ENCODE data around the gene CD180.

Gene CD180

GRCh38 chr5:67222243-67223025 lies 25.8 kb upstream of the CD180 start:
- no peak overlapping the region for H3K27ac ChIP-seq (ENCODE audit: poor library complexity, severe bottlenecking)
- no peaks in the 10 kb centered on the region for H3K27me3 ChIP-seq (ENCODE audit: insufficient read depth, poor library complexity, severe bottlenecking)
- TF ChIP-seq CTCF (IDR thresholded peaks at IDR 0.05; ENCODE audit: poor library complexity, severe bottlenecking), result no peak
- H3K9me3 ChIP-seq (ENCODE audit: severe bottlenecking), result no peaks in the 10 kb centered on the region
- no peaks in the 10 kb centered on the region for H3K4me1 ChIP-seq (ENCODE audit: insufficient read depth, poor library complexity, severe bottlenecking)
- H3K36me3 ChIP-seq (ENCODE audit: low read depth), result no peaks in the 10 kb centered on the region
- no peak for DNase-seq (ENCODE audit: low spot score)
- H3K4me3 ChIP-seq (ENCODE audit: severe bottlenecking), result no peak overlapping the region
- no peak for ATAC-seq (ENCODE audit: low read depth)

GRCh38 chr5:67221487-67222242 lies 25.1 kb upstream of the CD180 start:
- Histone ChIP-seq H3K4me1 (ENCODE audit: insufficient read depth, poor library complexity, severe bottlenecking) (no peaks in the 10 kb centered on the region), H3K27me3 (ENCODE audit: insufficient read depth, poor library complexity, severe bottlenecking) (no peaks in the 10 kb centered on the region), H3K36me3 (ENCODE audit: low read depth) (no peaks in the 10 kb centered on the region), H3K9me3 (ENCODE audit: severe bottlenecking) (no peaks in the 10 kb centered on the region), H3K27ac (ENCODE audit: poor library complexity, severe bottlenecking) (no peak overlapping the region), H3K4me3 (ENCODE audit: severe bottlenecking) (no peak overlapping the region)
- DNase-seq (ENCODE audit: low spot score) (no peak), ATAC-seq (ENCODE audit: low read depth) (no peak)
- TF ChIP-seq CTCF (IDR thresholded peaks at IDR 0.05; ENCODE audit: poor library complexity, severe bottlenecking), result no peak

GRCh38 chr5:67216564-67216963 lies 20.0 kb upstream of the CD180 start:
- no peak overlapping the region for H3K4me3 ChIP-seq (ENCODE audit: severe bottlenecking)
- ATAC-seq (ENCODE audit: low read depth), result no peak
- no peak for DNase-seq (ENCODE audit: low spot score)

GRCh38 chr5:67215519-67216471 lies 19.2 kb upstream of the CD180 start:
- Histone ChIP-seq H3K36me3 (ENCODE audit: low read depth) (no peaks in the 10 kb centered on the region), H3K27me3 (ENCODE audit: insufficient read depth, poor library complexity, severe bottlenecking) (no peaks in the 10 kb centered on the region), H3K4me1 (ENCODE audit: insufficient read depth, poor library complexity, severe bottlenecking) (peaks cover 9% of the 10 kb centered on the region), H3K9me3 (ENCODE audit: severe bottlenecking) (no peaks in the 10 kb centered on the region), H3K4me3 (ENCODE audit: severe bottlenecking) (no peak overlapping the region), H3K27ac (ENCODE audit: poor library complexity, severe bottlenecking) (no peak overlapping the region)
- ATAC-seq (ENCODE audit: low read depth) (no peak), DNase-seq (ENCODE audit: low spot score) (no peak)
- TF ChIP-seq CTCF (IDR thresholded peaks at IDR 0.05; ENCODE audit: poor library complexity, severe bottlenecking), result no peak

More at GRCh38 chr5:67216564-67216963, 20.0 kb upstream of the CD180 start:
- H3K4me1 ChIP-seq (ENCODE audit: insufficient read depth, poor library complexity, severe bottlenecking), result peaks cover 8% of the 10 kb centered on the region
- no peaks in the 10 kb centered on the region for H3K9me3 ChIP-seq (ENCODE audit: severe bottlenecking)
- H3K27ac ChIP-seq (ENCODE audit: poor library complexity, severe bottlenecking), result no peak overlapping the region
- H3K36me3 ChIP-seq (ENCODE audit: low read depth), result no peaks in the 10 kb centered on the region
- H3K27me3 ChIP-seq (ENCODE audit: insufficient read depth, poor library complexity, severe bottlenecking), result no peaks in the 10 kb centered on the region
- no peak for TF ChIP-seq CTCF (IDR thresholded peaks at IDR 0.05; ENCODE audit: poor library complexity, severe bottlenecking)
